GM18870 (cell line): ENCODE data around the gene MGAT1.
"Not testable (repeated sequence)": the region's sequence is repeated elsewhere in the genome, so short reads cannot be mapped to it uniquely, and the experiment has no call there.

Experiments
- ATAC-seq: cut with Tn5 transposase; IDR thresholded peaks from one replicate; pipeline ENCODE4 v1.9.1; 2021; ENCODE audit warnings: moderate library complexity; ENCODE audit not compliant: unreplicated experiment

The MGAT1 gene

DNA sequence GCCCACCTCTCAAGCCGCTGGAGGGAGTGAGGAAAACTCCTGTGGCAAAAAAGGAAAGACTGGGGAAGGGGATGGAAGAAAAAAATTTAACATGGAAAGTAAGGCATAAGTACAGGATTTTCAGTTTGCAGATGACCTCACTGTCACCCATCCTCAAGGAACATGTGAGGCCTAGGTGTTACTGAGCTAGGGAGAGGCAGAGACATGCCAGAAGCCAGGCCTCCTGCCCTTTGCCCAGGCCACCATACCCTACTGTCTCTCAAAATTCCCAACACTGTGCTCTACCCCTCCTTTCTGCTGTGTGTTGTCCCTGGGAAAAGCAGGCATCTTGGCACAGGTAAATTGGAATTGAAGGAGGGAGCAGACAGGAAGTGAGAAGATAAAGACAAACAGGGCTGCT lies 4.4 kb upstream of the MGAT1 start:
- no peak for ATAC-seq

DNA sequence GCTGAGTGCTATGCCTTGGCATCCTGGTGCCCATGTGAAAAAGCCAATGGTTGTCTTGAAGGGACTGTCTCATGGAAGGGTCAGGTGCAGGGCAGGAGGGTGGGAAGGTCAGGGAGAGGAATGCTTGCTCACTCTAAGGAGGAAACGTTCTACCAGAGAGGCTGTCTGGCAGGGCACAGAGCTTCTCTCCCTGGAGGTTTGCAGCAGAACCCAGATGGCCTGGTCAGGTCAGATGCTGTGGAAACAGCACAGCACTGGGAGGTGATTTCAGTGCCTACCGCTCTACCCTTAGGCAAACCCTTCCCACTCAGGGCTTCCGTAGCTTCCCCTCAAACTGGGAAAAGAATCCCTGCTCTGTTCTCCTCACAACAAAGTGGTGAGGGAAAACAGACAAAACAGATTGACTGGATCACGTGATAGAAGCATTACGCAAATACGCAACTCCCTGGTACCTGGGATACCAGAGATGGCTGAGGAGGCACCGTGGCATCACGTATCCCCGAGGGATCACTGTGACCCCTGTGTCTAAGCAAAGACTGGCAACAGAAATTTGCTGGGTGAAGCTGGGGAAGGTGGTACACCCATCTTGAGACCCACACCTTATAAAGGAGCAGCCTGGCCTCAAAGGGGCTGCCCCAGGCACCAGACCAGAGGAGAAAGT lies 3.9 kb upstream of the MGAT1 start:
- ATAC-seq = no peak

DNA sequence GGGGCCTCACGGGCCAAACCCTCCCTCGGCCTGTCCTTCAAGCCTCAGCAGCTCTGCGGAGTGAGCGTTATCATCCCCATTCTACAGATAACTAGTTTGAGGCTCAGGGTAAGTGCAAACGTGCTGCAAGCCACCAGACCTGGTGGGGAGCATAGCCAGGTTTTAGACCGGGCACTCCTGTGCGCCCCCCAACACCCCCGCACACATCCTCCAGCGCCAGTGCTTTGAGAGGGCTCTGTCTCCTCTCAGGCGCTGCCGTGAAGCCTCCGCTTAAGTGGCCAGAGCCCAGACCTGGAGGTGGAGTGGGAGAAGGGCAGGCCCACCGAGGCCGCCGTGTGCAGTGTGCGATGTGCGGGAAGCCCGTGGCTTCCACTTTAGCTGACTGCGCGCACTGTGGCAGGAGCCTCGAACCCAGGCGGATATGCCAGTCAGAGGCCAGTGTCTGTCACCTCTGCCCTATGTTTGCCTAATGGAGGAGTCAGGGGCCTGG lies 1.6 kb upstream of the MGAT1 start:
- peak; percentile 1 for ATAC-seq

DNA sequence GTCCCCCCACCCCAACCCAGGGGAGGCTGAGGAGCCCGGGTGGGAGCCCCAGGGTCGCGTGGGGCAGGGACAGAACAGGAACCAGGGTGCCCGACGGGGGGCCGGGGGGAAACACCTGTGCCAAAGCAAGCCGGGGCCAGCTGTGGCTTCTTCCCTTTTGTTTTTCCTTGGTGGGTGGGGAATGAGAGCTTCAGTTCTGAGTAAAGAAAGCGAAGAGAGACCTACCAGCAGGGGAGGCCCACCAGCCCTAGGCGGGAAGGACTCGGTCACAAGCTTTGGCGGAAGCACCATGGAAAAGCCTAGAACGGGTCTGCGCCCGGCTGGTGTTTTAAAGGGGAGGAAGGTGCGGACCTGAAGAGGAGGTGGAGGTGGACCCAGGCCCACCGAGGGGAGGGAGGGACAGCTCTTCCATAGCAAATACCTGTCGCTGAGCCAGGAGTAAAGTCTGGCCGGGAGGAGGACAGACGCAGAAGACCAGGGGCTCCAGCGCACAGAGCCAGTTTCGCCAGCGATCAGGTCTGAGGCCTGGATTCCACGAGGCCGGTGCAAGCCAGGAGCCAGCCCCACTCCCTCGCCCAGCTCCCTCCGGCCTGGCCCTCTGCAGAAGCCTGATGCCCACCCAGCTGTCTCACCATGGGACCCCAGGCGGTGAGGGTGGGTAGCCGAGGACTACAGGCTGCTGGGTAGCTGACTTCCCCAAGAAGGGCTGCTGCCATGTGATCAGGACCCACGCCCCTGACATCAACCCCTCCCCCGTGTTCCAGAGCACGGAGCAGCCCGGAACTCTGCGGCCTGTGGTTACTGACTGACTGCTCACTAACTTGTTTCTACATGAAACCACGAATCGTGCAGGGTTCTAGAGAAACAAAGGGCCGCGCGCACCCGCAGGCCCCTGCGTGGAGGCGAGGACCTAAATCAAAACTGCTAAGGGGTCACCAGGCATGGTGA lies 849 bp upstream of the MGAT1 start:
- ATAC-seq = peak; percentile 50

DNA sequence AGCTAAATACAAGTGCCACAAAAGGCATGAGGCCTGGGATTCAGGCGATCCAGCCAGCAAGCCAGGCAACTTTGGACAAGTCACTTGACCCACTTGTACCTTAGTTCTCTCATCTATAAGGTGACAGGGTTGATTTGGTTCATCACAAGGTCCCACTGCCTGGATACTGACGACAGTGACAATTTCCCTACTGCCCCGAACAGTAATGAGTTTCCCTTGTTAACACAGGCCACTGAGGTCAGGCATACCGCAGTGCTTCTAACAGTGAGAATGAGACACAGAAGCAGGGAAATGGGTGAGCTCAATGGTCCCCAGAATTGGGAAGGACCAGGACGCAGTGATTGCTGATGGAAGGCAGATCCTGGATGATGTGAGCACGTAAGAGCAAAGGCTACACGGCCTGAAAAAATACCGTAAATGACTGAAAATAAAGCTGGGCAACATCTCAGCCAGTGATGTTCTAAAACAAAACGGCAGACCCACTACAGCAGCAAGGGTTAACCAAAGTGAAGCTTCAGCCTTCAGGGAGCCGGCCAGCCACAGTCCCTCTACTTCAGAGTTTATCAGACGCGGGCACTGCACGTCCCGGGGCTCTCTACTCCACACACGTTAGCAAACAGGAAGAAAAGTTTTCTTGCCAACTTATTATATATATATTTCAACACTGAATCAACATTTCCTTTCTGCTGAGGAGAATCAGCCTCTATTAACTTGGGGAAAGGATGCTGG lies 846 bp downstream of the MGAT1 start:
- ATAC-seq = no peak

GRCh38 chr5:180799902-180800801 lies 2.5 kb downstream of the MGAT1 start:
- no peak for ATAC-seq

DNA sequence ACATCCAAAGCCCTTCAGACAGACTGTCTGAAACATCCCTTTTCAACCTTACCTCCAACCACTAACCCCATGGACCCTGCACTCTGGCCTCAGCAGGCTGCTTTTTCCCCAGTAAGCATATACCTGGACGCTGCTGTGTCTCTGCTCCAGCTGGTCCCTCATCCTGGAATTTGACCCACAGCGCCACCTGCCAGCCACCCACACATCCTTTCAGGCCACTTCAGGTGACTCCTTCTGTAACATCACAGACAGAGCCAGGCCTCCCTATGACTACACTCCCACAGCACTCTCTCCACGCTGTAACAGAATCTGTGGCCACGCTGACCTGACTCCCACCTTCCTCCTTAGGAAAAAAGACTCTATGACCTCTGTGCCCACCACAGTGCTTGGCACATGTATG lies 3.4 kb downstream of the MGAT1 start:
- no peak for ATAC-seq

- no peak for ATAC-seq
These were observed 4.4 kb downstream of the MGAT1 start for GRCh38 chr5:180798193-180798592.

DNA sequence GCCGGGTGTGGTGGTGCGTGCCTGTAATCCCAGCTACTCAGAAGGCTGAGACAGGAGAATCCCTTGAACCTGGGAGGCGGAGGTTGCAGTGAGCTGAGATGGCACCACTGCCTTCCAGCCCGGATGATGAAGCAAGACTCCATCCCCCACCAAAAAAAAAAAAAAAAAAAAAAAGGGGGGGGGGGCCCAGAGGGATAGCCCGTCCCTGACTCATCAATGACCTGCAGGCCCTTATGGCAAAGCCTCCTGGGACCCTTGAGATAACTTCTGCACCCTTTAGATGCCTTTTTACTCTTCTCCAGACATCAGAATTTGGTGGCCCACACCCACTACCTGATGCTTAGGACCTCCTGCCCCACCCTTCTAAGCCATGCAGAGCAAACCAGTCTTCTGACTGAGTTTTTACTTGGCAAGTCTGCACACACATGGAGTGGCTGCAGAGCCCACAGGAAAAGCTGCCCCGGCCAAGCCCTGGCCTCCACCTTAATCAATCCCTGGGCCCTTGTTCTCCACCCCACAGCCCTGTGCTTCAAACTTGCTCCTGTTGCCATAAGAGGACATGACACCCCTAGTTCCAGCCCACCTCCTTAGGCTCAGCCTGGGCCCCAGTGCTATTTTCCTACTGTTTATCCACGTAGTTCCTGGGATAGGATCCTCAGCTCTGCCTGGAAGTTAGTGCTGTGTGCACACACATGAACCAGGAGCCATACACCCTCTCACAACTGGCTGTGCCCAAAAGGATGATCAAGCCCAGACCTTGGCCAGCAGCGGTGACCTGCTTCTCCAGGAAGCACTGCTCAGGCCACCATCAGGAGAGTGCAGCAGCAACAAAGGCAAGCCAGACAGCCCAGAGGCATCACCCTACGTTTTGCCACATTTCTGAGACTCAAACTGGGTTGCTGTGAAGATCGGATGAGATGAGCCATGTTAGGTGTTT lies 5.1 kb downstream of the MGAT1 start:
- ATAC-seq = no peak

GRCh38 chr5:180795771-180796313 lies 6.8 kb downstream of the MGAT1 start:
- no peak for ATAC-seq

- ATAC-seq = no peak
These were observed 9.7 kb downstream of the MGAT1 start for GRCh38 chr5:180792965-180793287.

GRCh38 chr5:180792287-180792964 lies 10.2 kb downstream of the MGAT1 start:
- no peak for ATAC-seq

DNA sequence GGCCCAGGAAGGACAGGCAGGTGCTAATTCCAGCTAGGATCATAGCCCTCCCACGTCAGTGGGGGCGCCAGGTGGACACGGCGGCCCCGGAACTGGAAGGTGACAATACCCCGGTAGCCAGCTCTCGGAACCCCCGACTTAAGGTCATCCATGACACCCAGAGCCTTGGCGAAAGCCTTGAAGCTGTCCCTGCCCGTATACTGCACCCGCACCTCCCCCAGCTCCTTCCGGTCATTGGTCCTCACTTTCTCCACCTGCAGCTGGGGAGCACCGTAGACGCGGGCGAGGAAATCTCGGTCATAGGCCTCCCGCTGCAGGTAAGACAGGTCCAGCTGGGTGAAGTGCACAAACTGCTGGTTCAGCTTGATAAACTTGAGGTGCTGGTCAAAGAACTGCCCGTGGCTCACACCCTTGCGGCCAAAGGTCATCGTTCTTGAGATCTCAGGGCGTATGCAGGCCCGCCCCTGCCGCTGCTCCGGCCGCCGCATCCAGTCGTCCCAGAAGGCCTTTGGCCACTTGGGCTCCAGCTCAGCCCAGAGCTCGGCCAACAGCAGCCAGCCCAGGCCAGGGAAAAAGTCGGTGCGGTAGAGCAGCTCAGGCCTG lies 10.9 kb downstream of the MGAT1 start:
- no peak for ATAC-seq

DNA sequence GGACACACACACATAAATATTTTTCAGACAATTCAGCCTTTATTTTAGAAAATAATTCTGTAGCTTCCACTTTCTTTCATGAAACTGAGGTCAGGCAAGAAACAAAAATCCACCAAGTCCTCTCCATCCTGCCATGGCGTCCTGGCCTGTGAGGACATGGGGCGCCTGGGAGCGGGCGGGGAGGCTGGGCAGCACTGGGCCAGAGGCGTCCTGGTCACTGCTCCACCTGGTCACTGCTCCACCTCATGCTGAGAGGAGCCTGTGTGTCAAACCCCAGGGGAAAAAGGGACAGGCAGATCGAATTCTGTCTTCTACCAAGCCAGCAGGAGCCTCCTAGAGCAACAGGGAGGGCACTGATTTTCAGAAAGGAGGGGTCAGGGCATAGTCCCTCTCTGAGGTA lies 12.1 kb downstream of the MGAT1 start:
- ATAC-seq = no peak

DNA sequence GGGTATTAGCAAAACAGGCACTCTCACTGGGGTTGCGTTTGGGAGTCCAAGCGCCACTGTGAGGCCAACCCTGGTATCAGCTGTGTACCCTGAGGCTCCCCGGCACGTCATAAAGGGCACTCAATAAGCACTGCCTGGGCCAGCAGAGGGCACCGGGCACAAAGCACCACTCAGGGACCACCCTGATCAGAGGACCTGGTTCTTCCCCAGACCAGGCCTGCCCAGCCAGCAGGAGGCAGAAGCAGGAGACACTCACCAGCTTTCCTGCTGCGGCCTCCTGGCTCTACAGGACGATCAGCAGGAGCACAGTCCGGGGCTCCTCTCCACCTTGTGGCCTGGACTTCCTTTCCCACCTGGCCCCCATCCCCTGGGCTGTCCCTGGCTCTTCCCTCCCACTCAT lies 12.6 kb downstream of the MGAT1 start:
- ATAC-seq = no peak

DNA sequence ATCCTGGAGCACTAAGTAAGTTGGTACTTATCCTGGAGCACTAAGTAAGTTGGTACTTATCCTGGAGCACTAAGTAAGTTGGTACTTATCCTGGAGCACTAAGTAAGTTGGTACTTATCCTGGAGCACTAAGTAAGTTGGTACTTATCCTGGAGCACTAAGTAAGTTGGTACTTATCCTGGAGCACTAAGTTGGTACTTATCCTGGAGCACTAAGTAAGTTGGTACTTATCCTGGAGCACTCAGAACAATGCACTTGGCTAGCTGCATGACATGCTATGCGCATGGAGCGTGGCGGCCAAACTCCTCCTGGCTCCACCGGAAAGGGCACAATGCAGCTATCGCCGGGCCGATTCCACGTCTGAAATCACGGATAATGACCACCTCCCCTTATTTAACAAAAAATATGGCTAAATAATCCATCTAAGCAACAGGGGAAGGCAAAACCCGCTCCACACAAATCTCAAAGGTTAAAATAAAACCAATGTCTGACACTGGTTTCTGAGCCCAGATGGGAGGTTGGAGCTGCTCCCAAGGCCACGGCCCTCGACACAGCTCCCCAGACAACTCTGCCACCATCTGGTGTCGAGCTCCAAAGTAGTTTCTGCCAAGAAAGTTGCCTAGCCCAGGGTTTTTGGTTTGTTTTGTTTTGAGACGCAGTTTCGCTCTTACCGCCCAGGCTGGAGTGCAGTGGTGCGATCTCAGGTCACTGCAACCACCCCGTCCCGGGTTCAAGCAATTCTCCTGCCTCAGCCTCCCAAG lies 13.8 kb downstream of the MGAT1 start:
- not testable (repeated sequence) for ATAC-seq

DNA sequence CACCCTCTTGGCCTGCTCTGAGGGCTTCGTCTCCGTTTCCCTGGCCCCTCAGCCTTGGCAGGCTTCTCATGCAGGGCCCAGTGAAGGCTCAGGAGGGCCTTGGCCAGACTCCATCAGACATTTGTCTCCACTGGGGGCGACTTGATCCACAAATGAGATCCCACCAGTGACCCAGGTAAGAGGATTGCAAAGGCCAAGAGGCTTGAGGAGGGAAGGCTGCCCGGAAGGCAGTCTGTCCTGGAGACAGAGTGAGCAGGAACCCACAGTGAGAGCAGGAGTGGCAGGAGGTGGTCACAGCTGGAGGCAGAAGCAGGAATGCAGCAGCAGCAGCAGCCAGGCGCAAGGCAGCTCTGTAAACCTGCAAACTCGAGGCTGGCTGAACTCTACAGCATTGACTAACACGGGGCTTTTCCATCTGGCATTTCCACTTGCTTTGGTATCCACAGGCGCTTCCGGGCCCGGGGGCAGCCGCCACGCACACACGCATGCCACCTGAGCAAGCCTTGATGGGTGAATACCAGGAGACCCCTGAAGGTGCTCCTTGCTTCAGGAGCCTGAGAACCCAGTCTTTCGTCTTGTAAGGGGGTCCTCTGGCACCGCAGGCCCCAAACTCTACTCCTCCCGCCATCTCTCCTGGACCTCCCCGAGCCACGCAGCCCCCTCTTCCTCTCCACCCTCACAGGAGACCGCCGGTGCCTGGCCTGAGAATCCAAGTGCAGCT lies 14.7 kb downstream of the MGAT1 start:
- ATAC-seq = no peak
